ENCODE measurements around the gene AP5Z1. TPM values are rescaled to one million over a fixed set of nuclear protein-coding genes. Genes with fewer than 3 reads are reported as not detected.
A peak's percentile ranks its signal among the peaks of the same experiment; 100 is the strongest.

The AP5Z1 gene
- total RNA-seq, 4 donors from 2014 or later, result 12.9 to 40.2 (median 14.6) TPM

DNA sequence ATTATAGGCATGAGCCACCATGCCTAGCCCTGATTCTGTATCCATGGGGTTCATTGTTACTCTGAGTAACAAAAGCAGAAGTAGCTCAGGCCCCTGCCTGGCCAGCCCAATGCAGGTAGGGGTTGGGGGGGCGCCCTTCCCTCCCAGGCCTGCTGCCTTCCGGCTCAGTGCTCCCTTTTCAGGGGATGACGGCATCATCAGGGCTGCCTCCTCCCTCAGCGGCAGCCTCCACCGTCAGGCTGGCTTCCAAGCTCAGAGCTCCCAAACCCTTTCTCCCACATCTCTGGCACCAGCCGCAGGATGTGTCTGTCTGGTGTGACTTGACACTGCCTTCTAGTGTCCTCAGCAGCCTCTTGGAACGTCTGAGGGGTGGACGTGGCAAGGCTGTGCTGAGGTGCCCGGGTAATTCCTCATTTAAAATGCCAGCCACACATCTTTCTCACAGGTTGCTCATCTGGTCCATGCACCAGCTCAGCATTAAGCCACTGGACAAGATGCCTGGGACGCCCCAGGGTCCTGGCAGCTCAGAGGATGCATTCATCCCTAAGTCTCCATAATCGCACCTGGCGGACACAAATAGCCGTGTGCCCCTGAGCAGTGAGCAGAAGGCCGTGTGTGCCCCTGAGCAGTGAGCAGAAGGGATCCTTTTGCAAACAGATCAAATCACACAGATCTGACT is 48.2 kb downstream of the AP5Z1 start:
- H3K27me3 ChIP-seq, result no peaks in the 10 kb centered on the region
- H3K27ac ChIP-seq, result peak overlapping the region; percentile 28 to 56
- intact Hi-C loops (cut with DNase I; ENCODE audit: low total_unique reads), result no loop called here
- no peaks in the 10 kb centered on the region for H3K9me3 ChIP-seq
- H3K36me3 ChIP-seq, result no peaks in the 10 kb centered on the region
- H3K4me1 ChIP-seq, result no peaks in the 10 kb centered on the region
- TF ChIP-seq POLR2A (IDR thresholded peaks at IDR 0.05), result no peak
- no peak overlapping the region for H3K4me3 ChIP-seq
- no peak for DNase-seq

DNA sequence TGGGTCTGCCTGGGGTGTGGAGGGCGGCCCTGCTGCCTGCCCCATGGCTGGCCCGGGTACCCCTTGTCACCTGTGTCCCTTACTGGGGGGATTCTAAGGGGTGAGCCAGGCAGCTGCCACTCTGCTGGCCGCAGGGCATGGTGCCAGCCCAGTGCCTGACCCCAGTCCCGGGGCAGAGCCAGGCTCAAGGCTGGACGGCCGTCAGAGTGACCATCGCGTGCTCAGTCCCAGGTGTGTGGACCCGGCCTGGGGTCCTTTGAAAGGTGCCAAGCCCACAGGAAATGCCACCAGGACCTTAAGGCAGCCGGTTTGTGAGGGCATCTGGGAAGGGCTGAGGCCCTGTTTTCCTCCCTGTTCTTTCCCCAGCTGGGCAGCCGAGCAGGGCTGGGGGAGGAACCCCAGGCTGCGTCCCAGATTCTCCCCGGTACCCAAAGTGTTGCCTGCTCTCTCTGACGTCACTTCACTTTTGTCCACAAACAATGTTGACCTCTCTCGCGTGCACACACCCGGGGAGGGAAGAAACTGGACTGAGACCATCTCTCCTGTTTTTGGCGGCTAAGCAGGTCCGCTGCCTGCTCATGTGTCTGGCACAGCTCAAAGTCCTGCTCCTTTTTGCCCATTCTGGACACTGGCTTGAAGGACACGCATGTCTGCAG is 48.8 kb downstream of the AP5Z1 start:
- Histone ChIP-seq H3K4me1 (no peaks in the 10 kb centered on the region), H3K4me3 (no peak overlapping the region), H3K9me3 (no peaks in the 10 kb centered on the region), H3K27ac (peak overlapping the region; percentile 28 to 56), H3K36me3 (no peaks in the 10 kb centered on the region), H3K27me3 (no peaks in the 10 kb centered on the region)
- peak in 1 of 2 donors; percentile 64 for DNase-seq
- intact Hi-C loops (cut with DNase I; ENCODE audit: low total_unique reads), result no loop called here
- TF ChIP-seq POLR2A (IDR thresholded peaks at IDR 0.05) (no peak), CTCF (IDR thresholded peaks at IDR 0.05) (no peak)

DNA sequence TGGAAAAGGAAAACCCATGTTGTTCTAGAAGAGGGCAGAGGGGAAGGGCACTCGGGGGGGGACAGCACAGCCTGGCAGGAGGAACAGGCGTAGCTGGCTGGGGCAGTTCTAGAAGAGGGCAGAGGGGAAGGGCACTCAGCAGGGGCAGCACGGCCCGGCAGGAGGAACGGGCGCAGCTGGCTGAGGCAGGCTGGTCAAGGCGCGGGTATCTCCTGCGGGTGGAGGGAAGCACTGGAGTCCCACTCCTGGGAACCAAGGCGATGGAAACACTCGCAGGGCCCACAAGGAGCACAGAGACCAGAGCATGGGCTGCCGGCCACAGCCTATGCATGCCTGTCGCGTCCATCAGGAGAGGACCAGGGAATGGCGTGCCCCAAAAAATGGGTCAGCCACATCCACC is 49.7 kb downstream of the AP5Z1 start:
- intact Hi-C loops (cut with DNase I; ENCODE audit: low total_unique reads), result no loop called here
- peak overlapping the region; percentile 16 to 56 for H3K27ac ChIP-seq
- DNase-seq, result no peak

GRCh38 chr7:4828720-4829383 is 53.4 kb downstream of the AP5Z1 start:
- H3K4me3 ChIP-seq, result no peak overlapping the region
- no peak overlapping the region for H3K27ac ChIP-seq
- no peaks in the 10 kb centered on the region for H3K4me1 ChIP-seq
- intact Hi-C loops (cut with DNase I; ENCODE audit: low total_unique reads), result no loop called here
- TF ChIP-seq CTCF (IDR thresholded peaks at IDR 0.05) (no peak), POLR2A (IDR thresholded peaks at IDR 0.05) (no peak)
- no peaks in the 10 kb centered on the region for H3K36me3 ChIP-seq
- no peak for DNase-seq
- H3K27me3 ChIP-seq, result no peaks in the 10 kb centered on the region
- no peaks in the 10 kb centered on the region for H3K9me3 ChIP-seq

More for the DNA sequence above, 49.7 kb downstream of the AP5Z1 start:
- Histone ChIP-seq H3K4me3 (no peak overlapping the region), H3K36me3 (no peaks in the 10 kb centered on the region), H3K9me3 (no peaks in the 10 kb centered on the region), H3K4me1 (no peaks in the 10 kb centered on the region), H3K27me3 (no peaks in the 10 kb centered on the region)
- TF ChIP-seq CTCF (IDR thresholded peaks at IDR 0.05), result no peak
- no peak for TF ChIP-seq POLR2A (IDR thresholded peaks at IDR 0.05)

GRCh38 chr7:4830176-4830575 is 54.8 kb downstream of the AP5Z1 start:
- Histone ChIP-seq H3K4me1 (no peaks in the 10 kb centered on the region), H3K27me3 (no peaks in the 10 kb centered on the region), H3K36me3 (no peaks in the 10 kb centered on the region), H3K9me3 (no peaks in the 10 kb centered on the region), H3K27ac (no peak overlapping the region), H3K4me3 (no peak overlapping the region)
- TF ChIP-seq POLR2A (IDR thresholded peaks at IDR 0.05) (no peak), CTCF (IDR thresholded peaks at IDR 0.05) (peak; percentile 46 to 83 (median 65))
- intact Hi-C loops (cut with DNase I; ENCODE audit: low total_unique reads), result no loop called here
- peak; percentile 60 to 68 for DNase-seq

Measured in uterus (tissue), 4 donors.